DMS114 treated with DMSO at 0.1 percent for 48 hours (cell line): ENCODE measurements around the gene MRPL37.
"Not testable (repeated sequence)": the region's sequence is repeated elsewhere in the genome, so short reads cannot be mapped to it uniquely, and the experiment has no call there.

Experiments used
- DNase-seq: peaks from one replicate; lab custom pipeline; 2025; ENCODE audit not compliant: unreplicated experiment; lab: John Stamatoyannopoulos, UW

MRPL37 gene

DNA sequence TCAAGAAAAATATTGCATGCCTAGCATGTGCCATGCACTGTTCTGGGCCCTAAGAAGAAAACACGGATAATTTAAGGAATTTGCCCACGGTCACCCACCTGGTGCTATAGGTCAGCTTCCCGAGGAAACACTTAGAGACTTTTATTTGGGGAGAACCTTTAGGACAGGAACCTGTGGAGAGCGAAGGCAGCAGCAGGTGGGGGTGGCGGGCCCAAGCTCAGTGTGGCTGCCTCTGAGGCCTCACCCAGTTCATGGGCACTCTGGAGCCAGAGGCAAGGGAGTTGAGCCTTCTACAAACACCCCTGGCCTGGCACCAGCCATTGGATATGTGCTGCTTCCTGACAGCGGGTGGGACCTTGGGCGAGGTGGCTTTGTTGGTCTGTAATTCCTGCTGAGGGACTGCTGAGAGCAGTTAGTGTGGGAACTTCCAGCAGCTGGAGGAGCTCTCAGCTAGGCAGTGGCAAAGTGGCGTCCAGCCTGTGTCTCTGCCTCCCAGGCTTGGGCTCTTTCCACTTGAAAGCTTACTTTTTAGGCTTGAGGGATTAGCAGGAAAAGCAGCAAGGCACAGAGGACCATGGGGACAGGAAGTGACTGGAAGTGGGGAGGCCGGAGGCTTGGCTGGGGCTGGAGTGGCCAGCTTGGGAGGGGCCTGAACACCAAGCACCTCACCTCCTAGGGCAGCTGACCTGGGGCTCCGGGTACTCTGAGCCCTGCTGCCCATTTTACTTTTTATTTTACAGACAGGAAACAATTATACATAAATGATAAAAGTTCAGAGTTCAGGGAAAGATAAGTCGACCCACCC lies 19.1 kb downstream of the MRPL37 start:
- no peak for DNase-seq

DNA sequence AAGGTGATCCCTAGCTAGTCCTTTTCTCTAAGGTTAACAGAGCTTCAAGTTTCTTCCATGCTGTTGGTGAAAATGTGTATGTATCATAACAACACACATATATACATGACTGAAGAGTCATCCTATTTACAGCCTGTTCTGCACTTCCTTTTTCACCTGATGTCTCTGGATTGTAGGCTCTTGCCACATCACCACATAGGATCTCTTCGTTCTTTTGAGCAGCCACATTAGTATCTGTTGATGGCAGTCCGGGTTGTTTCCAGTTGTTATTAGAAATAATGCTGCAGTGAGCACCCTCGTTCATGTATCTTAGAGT lies 19.7 kb downstream of the MRPL37 start:
- no peak for DNase-seq

DNA sequence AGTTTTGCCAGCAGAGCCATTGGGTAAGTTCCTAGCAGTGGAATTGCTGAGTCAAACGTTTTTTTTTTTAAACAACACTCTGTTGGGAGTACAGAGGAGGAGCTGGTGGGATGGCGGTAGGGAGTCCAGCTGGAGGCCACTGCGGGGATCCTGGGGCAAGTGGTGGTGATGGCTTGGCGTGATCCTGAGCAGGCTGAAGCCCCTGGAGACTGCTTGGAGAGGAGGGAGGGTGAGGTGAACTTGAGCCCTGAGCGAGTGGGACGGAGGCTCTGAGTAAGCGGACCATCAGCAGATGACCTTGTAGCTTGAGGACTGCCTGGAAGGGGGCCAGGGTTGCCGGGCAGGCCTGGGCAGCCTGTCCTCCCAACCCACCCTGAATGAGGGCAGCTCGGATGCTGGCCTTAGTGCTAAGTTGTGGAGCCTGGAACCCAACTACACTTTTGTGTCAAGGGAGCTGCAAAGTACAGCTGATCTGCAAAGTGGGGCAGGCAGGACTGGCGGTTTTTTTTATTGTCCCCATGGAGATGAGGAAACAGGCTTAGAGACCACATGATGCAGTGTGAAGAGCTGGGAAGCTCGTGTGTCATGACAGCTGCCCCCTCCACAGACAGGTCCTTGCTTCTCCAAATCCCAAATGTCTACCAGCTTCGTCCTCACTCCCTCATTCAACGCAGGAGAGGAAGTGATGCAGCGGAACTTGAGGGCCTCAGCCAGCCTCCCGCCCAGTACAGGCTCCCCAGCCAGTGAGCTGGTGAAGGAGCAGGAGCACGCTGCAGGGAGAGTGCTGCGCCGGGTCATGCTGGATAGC lies 20.2 kb downstream of the MRPL37 start:
- no peak for DNase-seq

DNA sequence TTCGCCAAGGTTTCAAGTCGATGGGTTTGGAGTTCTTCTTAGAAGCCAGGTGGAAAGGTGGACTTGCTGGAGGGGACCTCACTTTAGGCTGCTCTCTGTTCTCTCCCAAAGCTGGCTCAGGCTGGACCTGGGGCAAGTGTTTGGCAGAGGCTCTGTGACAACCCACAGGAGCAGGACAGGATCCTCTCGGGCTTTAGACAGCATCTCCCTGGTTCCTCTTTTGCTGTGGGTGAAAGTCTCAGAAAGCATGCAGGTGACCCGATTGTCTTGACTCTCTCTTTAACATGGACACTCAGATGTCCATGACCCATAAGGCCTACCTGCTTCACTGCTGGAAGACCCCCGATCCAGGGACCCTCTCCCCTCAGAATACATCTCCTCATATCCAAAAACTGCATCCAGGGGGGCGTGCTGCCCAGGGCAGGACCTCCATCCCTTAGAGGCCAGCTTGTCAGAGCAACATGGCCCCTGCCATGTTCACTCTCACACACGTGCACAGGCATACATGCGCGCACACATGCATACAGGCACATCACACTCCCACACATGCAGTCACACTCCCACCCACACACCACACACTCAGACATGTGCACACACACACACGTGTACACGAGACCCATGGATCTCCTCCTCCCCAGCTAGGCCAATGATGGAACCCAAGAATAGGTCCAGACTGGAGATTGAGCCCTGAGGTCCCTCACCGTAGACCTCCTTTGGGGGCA lies 21.3 kb downstream of the MRPL37 start:
- DNase-seq = no peak

DNA sequence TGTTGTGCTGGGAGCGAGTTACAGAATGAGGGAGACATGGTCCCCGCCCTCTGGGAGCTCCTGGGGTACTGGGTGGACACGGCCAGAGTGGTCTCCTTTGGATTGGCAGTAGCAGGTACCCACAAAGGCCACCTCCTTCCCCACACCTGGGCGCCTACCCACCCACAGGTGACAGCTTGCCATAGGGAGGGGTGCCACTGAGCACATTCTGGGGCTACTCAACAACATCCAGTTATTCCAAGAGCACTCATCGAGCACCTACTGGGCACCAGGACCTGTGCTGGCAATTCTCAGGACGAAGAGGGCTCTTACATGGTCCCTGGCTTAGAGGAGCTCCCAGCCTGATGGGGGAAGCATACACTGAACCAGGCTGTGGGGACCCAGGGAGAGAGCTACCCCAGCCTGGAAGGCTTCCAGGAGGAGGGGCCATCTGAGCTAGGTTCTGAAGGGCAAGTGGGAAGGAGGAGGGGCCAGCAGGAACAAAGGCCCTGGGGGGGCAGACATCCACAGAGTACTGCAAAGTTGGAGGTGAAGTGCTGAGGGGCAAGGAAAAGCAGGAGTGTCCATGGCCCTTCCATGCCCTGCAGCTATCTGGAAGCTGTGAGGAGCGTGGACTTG lies 22.0 kb downstream of the MRPL37 start:
- no peak for DNase-seq

DNA sequence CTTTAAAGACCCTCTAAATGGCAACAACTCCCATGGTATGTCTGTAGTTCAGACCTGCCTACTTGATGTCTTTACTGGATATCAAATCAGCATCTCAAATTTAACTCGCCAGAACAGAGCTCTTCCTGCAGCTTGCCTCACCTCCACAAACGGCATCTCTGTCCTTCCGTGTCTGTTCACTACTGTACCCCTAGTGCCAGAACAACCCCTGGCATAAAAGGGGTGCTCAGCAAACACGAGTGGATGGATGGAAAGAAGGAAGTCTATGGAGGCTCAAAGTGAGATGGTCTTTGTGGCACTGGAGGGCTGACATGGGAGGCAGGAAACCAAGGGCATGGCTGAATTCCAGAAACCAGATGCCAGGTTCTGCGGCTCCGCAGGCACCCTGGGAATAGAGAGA lies 22.7 kb downstream of the MRPL37 start:
- DNase-seq = no peak

DNA sequence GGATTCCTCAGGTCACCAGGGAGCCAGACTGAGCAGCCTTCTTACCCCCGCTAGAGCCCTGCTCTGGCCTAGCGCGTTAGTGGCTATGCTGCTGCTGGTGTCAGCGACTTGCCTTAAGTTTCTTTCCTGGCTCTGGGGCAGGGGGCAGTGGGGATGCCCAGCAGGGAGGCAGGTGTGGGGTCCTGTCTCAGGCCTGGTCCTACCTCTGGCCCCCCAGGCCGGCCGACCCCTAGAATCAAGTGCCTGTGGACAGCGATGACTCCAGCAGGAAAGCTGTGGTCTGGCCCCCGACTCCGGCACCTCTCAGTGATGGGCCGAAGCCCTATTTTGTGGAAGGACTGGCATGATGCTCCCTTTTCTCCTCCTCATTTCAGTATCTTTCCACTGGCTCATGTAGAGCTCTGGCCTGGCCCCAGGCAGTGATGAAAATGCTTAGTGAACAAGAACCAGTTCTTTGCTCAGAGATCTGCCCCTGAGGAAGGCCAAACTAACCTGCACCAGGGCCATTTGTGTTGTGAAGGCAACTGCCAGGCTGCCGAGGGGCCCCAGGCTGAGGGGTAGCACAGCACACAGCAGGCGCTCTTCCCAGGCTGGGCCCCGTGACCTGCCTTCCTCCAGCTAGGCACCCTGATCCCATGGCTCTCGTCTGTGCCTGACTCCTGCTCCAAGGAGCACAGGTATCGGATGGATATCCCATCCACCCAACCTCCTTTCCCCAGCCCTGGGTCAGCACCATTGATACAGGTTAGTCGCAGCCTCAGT lies 23.7 kb downstream of the MRPL37 start:
- no peak for DNase-seq

DNA sequence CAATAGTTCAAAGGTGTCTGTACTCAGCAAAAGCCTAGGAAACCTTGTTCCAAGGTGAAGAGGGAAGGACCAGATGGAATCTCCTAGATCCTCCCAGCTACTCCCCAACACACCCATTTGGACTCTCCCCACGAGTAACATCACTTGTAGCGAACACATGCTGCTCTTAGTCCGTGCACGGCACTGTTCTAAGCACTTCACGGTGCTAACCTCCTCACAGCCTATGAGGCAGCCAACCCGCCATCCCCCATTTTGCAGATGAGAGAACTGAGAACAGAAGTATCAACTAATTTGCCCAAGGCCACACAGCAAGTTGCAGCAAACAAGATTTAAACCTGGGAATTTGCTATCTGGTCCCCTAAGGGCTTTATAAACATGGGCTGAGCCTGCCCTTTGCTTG lies 24.3 kb downstream of the MRPL37 start:
- DNase-seq = no peak

DNA sequence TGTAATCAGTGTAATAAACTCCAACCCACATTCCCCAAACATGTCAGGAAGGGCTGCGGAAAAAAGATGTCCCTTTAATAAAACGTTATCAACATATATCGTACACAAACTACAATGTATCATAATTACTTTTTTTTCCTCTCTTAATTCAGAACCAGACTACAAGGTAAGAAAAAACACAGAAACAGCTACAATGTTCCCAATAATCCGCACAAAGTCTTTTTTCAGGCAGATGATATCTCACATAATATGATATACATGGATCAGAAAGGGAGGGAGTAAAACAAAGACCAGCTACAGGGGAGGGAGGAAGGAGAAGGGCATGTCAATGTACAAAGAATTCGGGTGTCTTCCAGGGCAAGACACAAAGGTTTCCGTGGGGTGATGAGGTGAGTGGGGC lies 25.4 kb downstream of the MRPL37 start:
- no peak for DNase-seq

DNA sequence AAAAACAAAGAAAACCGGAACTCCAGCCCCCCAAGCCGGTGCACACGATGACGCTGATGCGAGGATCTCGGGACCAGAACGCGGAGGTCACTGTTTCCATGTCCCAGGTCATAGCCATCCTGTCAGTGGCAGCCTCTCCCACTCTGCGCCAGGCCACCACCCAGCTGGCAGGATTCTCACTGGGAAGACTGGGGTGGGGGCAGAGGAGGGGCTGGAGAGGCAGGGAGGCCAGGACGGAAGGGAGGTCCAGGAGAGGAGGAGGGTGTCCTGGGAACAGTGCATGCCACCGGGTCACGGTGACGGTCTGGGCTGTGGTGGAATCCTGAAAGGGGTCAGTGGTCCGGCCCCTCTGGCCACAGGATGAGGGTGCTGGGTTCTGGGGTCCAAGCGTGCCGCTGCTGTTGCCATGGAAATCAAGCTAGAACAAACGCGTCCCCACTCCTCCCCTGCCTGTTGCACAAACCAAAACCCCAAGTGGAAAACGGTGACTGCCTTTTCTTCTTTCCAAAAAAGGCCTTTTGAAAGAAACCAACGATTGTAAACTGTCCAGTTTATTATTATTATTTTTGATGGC lies 26.1 kb downstream of the MRPL37 start:
- no peak for DNase-seq

DNA sequence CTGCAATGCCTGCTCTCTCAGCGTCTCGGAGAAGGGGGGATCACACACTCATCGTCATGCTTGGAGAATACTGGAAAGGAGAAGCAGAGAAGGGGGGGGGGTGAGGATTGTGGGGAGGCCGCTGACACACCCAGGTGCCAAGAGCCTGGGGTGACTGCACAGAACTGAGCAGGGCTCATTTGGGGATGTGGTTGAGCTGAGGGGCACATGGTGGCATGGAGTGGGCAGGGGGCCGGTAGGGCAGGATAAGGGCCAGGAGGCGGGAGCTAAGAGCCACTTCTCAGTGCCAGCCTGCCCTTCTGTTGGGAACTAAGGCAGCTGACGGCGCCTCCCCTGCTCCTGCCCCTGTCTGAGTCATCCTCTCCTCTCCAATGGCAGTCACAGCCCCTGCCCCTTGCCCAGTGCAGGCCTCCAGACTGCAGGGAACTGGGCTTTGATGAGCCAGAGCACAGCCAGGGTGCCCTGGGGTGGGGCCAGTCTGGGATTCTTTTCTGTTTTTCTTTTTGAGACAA lies 27.2 kb downstream of the MRPL37 start:
- DNase-seq = no peak

DNA sequence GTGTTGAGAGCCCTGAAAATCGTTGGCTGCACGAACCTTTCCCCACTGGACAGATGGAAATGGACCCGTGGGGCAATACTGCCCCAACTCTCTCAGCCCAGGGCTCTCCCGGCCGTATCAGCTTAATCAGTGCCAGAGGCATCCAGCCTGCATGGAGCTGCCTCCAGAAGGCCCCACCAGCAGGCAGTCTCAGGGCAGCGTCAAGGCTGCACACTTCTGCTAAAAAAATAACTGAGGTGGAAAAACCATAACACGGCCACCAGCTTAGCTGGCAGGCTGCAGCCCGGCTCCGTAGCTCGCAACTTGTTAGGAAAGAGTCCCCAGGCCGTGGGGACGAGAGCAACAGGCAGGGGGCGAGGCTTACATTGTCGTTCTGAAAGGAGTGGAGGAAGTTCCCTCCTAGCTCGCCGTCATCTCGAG lies 27.9 kb downstream of the MRPL37 start:
- no peak for DNase-seq

DNA sequence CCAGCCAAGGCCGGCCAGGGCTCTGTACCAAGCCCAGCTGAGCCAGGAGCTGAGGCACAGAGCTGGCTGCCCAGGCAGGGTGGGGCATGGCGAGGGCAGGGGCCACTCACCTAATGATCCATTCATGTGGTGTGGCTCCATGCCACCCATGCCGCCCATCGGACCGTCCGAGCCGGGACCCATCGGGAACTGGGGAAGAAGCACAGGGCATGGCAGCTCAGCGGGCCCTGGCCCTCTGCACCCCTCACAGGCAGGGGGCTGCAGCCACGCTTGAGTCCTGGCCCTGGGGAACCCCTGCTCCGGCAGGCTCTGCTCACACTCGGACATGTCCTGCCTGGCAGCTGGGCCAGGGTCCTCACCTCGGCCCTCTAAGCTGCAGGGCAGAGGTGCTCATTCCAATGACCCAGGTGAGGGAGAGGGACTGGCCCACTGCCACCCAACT lies 28.7 kb downstream of the MRPL37 start:
- no peak for DNase-seq

DNA sequence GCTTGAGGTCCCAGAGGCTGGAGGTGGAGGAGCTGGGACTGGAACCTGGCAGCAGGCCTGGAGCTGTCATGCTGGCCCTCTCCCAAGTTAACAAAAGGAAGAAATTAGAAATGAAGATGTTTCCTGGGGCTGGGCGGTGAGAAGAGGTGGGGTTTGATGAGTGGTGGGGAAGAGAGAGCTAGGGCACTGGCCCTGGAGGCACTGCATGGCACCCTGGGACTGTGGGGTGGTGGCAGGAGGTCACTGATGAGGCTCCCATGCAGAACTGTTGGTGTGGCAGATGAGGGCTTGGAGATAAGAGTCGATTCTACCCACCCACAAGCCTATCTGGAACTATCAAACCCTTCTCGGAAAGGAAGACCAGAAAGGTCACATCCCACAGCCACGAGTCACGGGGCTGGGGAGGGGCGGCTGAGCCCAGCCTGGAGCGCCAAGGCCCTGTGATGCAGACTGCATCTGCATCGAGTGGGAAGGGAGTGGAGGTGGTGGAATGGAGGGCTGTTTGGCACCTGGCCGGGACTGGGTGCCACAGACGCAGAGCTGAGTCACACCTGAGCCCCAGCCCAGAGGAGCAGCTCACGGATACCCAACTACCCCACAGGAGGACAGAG lies 29.4 kb downstream of the MRPL37 start:
- DNase-seq = no peak

DNA sequence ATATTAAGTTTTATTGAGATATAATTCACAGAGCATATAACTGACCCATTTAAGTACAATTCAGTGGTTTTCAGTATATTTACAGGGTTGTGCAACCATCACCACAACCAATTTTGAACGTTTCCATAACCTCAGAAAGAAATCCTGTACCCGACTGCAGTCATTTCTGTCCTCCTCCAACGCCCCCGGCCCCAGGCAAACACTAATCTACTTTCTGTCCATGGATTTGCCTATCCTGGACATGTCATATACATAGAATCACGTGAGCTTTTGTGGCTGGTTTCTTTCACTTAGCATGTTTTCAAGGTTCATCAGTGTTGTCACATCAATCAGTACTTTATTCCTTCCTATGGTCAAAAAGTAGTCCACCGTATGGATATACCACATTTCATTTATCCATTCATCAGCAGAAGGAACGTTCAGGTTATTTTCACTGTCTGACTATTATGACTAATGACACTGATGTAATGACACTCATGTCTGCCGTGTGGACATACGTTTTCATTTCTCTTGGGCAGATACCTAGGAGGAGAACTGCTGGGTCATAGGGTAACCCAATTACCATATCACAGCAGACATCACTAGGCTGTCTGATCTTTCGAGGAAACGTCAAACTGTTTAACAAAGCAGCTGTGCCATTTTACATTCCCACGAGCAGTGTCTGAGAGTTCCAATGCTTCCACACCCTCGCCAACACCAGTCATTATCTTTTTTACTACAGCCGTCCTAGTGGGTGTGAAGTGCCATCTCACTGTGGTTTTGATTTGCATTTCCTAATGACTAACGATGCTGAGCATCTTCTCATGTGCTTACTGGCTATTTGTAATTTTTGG lies 30.8 kb downstream of the MRPL37 start:
- DNase-seq = no peak

DNA sequence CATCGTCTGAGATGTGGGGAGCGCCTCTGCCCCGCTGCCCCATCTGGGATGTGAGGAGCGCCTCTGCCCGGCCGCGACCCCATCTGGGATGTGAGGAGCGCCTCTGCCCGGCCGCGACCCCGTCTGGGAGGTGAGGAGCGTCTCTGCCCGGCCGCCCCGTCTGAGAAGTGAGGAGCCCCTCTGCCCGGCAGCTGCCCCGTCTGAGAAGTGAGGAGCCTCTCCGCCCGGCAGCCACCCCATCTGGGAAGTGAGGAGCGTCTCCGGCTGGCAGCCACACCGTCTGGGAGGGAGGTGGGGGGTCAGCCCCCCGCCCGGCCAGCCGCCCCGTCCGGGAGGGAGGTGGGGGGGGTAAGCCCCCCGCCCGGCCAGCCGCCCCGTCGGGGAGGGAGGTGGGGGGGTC lies 33.2 kb downstream of the MRPL37 start:
- DNase-seq = not testable (repeated sequence)

DNA sequence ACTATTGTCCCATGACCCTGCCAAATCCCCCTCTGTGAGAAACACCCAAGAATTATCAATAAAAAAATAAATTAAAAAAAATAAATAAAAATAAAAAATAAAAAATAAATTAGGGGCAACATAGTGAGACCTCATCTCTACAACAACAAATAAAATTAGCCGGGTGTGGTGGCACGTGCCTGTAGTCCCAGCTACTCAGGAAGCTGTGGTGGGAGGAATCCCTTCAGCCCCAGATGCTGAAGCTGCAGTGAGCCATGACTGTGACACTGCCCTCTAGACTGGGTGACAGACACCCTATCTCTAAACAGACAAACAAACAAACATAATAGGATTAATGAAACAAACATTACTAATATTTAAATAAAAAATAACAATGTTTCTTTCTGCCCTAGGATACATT lies 34.3 kb downstream of the MRPL37 start:
- DNase-seq = no peak

DNA sequence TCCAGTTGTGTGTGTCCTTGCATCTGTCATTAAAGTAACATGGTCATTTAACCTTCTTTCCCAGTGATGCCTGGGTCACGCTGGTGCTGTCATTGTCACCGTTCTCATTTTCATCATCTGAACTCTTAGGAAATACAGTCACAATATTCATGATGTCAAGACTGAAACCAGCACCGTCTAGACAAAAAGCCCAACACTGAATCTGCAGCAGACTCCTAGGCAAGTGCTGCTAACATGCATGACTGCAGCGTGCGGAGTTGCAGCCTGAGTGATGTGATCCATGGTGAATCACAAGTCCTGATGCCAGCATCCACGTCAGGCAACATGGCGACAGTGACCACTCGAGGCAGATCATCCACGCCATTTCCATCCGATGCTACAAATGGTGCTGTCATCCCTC lies 37.6 kb downstream of the MRPL37 start:
- DNase-seq = no peak
